Measurements from ENCODE around the gene SECISBP2.
"Not testable (repeated sequence)": the region's sequence is repeated elsewhere in the genome, so short reads cannot be mapped to it uniquely, and the experiment has no call there.

DNA sequence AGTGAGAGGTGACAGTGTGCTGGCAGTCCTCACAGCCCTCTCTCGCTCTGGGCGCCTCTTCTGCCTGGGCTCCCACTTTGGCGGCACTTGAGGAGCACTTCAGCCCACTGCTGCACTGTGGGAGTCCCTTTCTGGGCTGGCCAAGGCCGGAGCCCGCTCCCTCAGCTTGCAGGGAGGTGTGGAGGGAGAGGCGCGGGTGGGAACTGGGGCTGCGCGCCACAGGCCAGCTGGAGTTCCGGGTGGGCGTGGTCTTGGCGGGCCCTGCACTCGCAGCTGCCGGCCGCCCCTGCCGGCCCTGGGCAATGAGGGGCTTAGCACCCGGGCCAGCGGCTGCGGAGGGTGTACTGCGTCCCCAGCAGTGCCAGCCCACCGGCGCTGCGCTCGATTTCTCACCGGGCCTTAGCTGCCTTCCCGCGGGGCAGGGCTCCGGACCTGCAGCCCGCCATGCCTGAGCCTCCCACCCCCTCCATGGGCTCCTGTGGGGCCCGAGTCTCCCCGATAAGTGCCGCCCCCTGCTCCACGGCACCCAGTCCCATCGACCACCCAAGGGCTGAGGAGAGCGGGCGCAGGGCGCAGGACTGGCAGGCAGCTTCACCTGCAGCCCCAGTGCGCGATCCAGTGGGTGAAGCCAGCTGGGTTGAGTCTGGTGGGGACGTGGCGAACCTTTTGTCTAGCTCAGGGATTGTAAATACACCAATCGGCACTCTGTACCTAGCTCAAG, 35.9 kb upstream of the SECISBP2 start:
- TF ChIP-seq EZH2phosphoT487 (IDR thresholded peaks at IDR 0.05; ENCODE audit: low read depth, severe bottlenecking, unreplicated experiment); EZH2 (IDR thresholded peaks at IDR 0.05; ENCODE audit: borderline replicate concordance): not testable (repeated sequence)
- TF ChIP-seq, protein P1, sequence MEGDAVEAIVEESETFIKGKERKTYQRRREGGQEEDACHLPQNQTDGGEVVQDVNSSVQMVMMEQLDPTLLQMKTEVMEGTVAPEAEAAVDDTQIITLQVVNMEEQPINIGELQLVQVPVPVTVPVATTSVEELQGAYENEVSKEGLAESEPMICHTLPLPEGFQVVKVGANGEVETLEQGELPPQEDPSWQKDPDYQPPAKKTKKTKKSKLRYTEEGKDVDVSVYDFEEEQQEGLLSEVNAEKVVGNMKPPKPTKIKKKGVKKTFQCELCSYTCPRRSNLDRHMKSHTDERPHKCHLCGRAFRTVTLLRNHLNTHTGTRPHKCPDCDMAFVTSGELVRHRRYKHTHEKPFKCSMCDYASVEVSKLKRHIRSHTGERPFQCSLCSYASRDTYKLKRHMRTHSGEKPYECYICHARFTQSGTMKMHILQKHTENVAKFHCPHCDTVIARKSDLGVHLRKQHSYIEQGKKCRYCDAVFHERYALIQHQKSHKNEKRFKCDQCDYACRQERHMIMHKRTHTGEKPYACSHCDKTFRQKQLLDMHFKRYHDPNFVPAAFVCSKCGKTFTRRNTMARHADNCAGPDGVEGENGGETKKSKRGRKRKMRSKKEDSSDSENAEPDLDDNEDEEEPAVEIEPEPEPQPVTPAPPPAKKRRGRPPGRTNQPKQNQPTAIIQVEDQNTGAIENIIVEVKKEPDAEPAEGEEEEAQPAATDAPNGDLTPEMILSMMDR (IDR thresholded peaks at IDR 0.05; ENCODE audit: poor library complexity): not testable (repeated sequence)
